IPS-18a (cell line): ENCODE data around the gene MYOC.
"Not testable (repeated sequence)": the region's sequence is repeated elsewhere in the genome, so short reads cannot be mapped to it uniquely, and the experiment has no call there.

Experiments used
- H3K27ac ChIP-seq: one replicate; pipeline ENCODE4 v1.5.1; 2013; ENCODE audit warnings: low read length
- H3K27me3 ChIP-seq: one replicate; pipeline ENCODE4 v1.6.1; 2013; ENCODE audit warnings: mild to moderate bottlenecking, low read length; ENCODE audit not compliant: control insufficient read depth, insufficient read depth
- H3K36me3 ChIP-seq: one replicate; pipeline ENCODE4 v1.6.1; 2013; ENCODE audit warnings: low read depth, low read length; ENCODE audit not compliant: control insufficient read depth
- H3K4me1 ChIP-seq: one replicate; pipeline ENCODE4 v1.6.1; 2013; ENCODE audit warnings: low read depth, low read length; ENCODE audit not compliant: control insufficient read depth
- H3K4me3 ChIP-seq: one replicate; pipeline ENCODE4 v1.5.1; 2013; ENCODE audit warnings: low read length
- H3K9ac ChIP-seq: one replicate; pipeline ENCODE4 v1.6.1; 2013; ENCODE audit warnings: mild to moderate bottlenecking, low read length, moderate library complexity
- H3K9me3 ChIP-seq: one replicate; pipeline ENCODE4 v1.6.1; 2013; ENCODE audit warnings: low read depth, low read length; ENCODE audit not compliant: control insufficient read depth

Gene MYOC

GRCh38 chr1:171652234-171652822 lies at the start of gene MYOC:
TSS of gene MYOC (minus strand) at chr1:171652688. CDS start at chr1:171652611, 77 bp downstream.
- Histone ChIP-seq H3K36me3 (no peaks in the 10 kb centered on the region), H3K9me3 (no peaks in the 10 kb centered on the region), H3K4me3 (no peak within 1 kb of the TSS), H3K4me1 (no peaks in the 10 kb centered on the region), H3K9ac (no peak within 1 kb of the TSS), H3K27me3 (no peaks in the 10 kb centered on the region), H3K27ac (no peak within 1 kb of the TSS)

- H3K36me3 ChIP-seq: no peaks in the 10 kb centered on the region
- no peaks in the 10 kb centered on the region for H3K27me3 ChIP-seq
- H3K9me3 ChIP-seq: no peaks in the 10 kb centered on the region
- H3K27ac ChIP-seq: no peak overlapping the region
- H3K4me3 ChIP-seq: no peak overlapping the region
- H3K9ac ChIP-seq: no peak overlapping the region
- H3K4me1 ChIP-seq: no peaks in the 10 kb centered on the region
Measured at GRCh38 chr1:171699531-171699930, 47.0 kb upstream of the MYOC start.

- H3K9ac ChIP-seq, H3K27me3 ChIP-seq, H3K4me1 ChIP-seq, H3K36me3 ChIP-seq, H3K9me3 ChIP-seq, H3K4me3 ChIP-seq, H3K27ac ChIP-seq: not testable (repeated sequence)
Measured at GRCh38 chr1:171695772-171696171, 43.3 kb upstream of the MYOC start.

- H3K4me3 ChIP-seq, H3K27me3 ChIP-seq, H3K27ac ChIP-seq, H3K9ac ChIP-seq, H3K4me1 ChIP-seq, H3K9me3 ChIP-seq, H3K36me3 ChIP-seq: not testable (repeated sequence)
Measured at GRCh38 chr1:171693541-171693940, 41.1 kb upstream of the MYOC start.

GRCh38 chr1:171683870-171684269 lies 31.4 kb upstream of the MYOC start:
- Histone ChIP-seq H3K27ac (no peak overlapping the region), H3K27me3 (no peaks in the 10 kb centered on the region), H3K9me3 (no peaks in the 10 kb centered on the region), H3K4me1 (no peaks in the 10 kb centered on the region), H3K36me3 (no peaks in the 10 kb centered on the region), H3K4me3 (no peak overlapping the region), H3K9ac (no peak overlapping the region)

GRCh38 chr1:171680339-171680738 lies 27.9 kb upstream of the MYOC start:
- Histone ChIP-seq H3K4me1 (no peaks in the 10 kb centered on the region), H3K36me3 (no peaks in the 10 kb centered on the region), H3K27me3 (no peaks in the 10 kb centered on the region), H3K9me3 (no peaks in the 10 kb centered on the region), H3K27ac (no peak overlapping the region), H3K9ac (no peak overlapping the region), H3K4me3 (no peak overlapping the region)

GRCh38 chr1:171676823-171677222 lies 24.3 kb upstream of the MYOC start:
- Histone ChIP-seq H3K9ac (no peak overlapping the region), H3K9me3 (no peaks in the 10 kb centered on the region), H3K27me3 (no peaks in the 10 kb centered on the region), H3K27ac (no peak overlapping the region), H3K4me1 (no peaks in the 10 kb centered on the region), H3K4me3 (no peak overlapping the region), H3K36me3 (no peaks in the 10 kb centered on the region)

- no peaks in the 10 kb centered on the region for H3K4me1 ChIP-seq
- H3K9me3 ChIP-seq: no peaks in the 10 kb centered on the region
- H3K4me3 ChIP-seq: no peak overlapping the region
- no peaks in the 10 kb centered on the region for H3K36me3 ChIP-seq
- no peaks in the 10 kb centered on the region for H3K27me3 ChIP-seq
- no peak overlapping the region for H3K9ac ChIP-seq
- no peak overlapping the region for H3K27ac ChIP-seq
Measured at GRCh38 chr1:171674431-171675405, 22.2 kb upstream of the MYOC start.

GRCh38 chr1:171670739-171671138 lies 18.3 kb upstream of the MYOC start:
- no peak overlapping the region for H3K4me3 ChIP-seq
- no peak overlapping the region for H3K27ac ChIP-seq
- no peaks in the 10 kb centered on the region for H3K4me1 ChIP-seq
- no peaks in the 10 kb centered on the region for H3K9me3 ChIP-seq
- no peaks in the 10 kb centered on the region for H3K36me3 ChIP-seq
- H3K9ac ChIP-seq: no peak overlapping the region
- no peaks in the 10 kb centered on the region for H3K27me3 ChIP-seq

- Histone ChIP-seq H3K36me3 (no peaks in the 10 kb centered on the region), H3K9ac (no peak overlapping the region), H3K4me1 (no peaks in the 10 kb centered on the region), H3K9me3 (no peaks in the 10 kb centered on the region), H3K4me3 (no peak overlapping the region), H3K27ac (no peak overlapping the region), H3K27me3 (no peaks in the 10 kb centered on the region)
Measured at GRCh38 chr1:171668372-171668771, 15.9 kb upstream of the MYOC start.

- Histone ChIP-seq H3K27me3 (no peaks in the 10 kb centered on the region), H3K9ac (no peak overlapping the region), H3K9me3 (no peaks in the 10 kb centered on the region), H3K4me1 (peaks cover under 1% of the 10 kb centered on the region), H3K27ac (no peak overlapping the region), H3K36me3 (no peaks in the 10 kb centered on the region), H3K4me3 (no peak overlapping the region)
Measured at GRCh38 chr1:171666114-171666769, 13.8 kb upstream of the MYOC start.
